Smooth muscle cell (in vitro differentiated cells): ENCODE measurements around the gene IL15RA. TPM values are rescaled to one million over a fixed set of nuclear protein-coding genes. Genes with fewer than 3 reads are reported as not detected.

ENCODE experiments used
- DNase-seq: peaks from one replicate; lab custom pipeline; 2025; ENCODE audit not compliant: unreplicated experiment; lab: John Stamatoyannopoulos, UW
- H2AFZ ChIP-seq: fragments of 200-600 bp; sonication (generic); 2 replicates; pipeline ENCODE4 v1.6.0; 2016; ENCODE audit warnings: antibody characterized with exemption, low read depth, mild to moderate bottlenecking
- H3F3A ChIP-seq: fragments of 200-600 bp; sonication (generic); 2 replicates; pipeline ENCODE4 v1.6.0; 2017; ENCODE audit warnings: antibody characterized with exemption, low read depth
- H3K27ac ChIP-seq: fragments of 200-600 bp; sonication (generic); 2 replicates; pipeline ENCODE4 v1.5.1; 2016; ENCODE audit warnings: low read depth, mild to moderate bottlenecking
- H3K27me3 ChIP-seq: fragments of 200-600 bp; sonication (generic); 2 replicates; pipeline ENCODE4 v1.6.1; 2016; ENCODE audit warnings: low read depth, mild to moderate bottlenecking
- H3K36me3 ChIP-seq: fragments of 200-600 bp; sonication (generic); 2 replicates; pipeline ENCODE4 v1.5.1; 2016; ENCODE audit warnings: low read depth
- H3K4me1 ChIP-seq: fragments of 200-600 bp; sonication (generic); 2 replicates; pipeline ENCODE4 v1.5.1; 2016; ENCODE audit warnings: low read depth
- H3K4me2 ChIP-seq: fragments of 200-600 bp; sonication (generic); 2 replicates; pipeline ENCODE4 v1.6.0; 2016; ENCODE audit warnings: mild to moderate bottlenecking
- H3K4me3 ChIP-seq: fragments of 200-600 bp; sonication (generic); 2 replicates; pipeline ENCODE4 v1.5.1; 2016; ENCODE audit warnings: mild to moderate bottlenecking
- H3K79me2 ChIP-seq: fragments of 200-600 bp; sonication (generic); 2 replicates; pipeline ENCODE4 v1.6.0; 2016; ENCODE audit warnings: low read depth, mild to moderate bottlenecking
- H3K9ac ChIP-seq: fragments of 200-600 bp; sonication (generic); 2 replicates; pipeline ENCODE4 v1.6.0; 2016; ENCODE audit warnings: low read depth
- H3K9me3 ChIP-seq: fragments of 200-600 bp; sonication (generic); replicated peaks from 2 replicates; pipeline ENCODE4 v1.5.1; 2016; ENCODE audit warnings: low read depth
- H4K20me1 ChIP-seq: fragments of 200-600 bp; sonication (generic); 2 replicates; pipeline ENCODE4 v1.6.0; 2016; ENCODE audit warnings: low read depth
- WGBS: methylation state at CpG from one replicate; pipeline ENCODE4 v1.1.7; 2016; ENCODE audit warnings: low lambda C conversion rate; 5-methylcytosine and 5-hydroxymethylcytosine counted together
- polyA plus RNA-seq: library from polyadenylated mRNA; unstranded; fragments of >200 nt; fragmentation: Nextera tagmentation; extraction: Ambion mirVana; gene quantifications from 2 replicates; pipeline ENCODE4 v1.2.1, GENCODE V29; 2016
- total RNA-seq: library from RNA; depleted of rRNA; stranded (reverse); fragments of >200 nt; gene quantifications from 2 replicates; pipeline ENCODE4 v1.2.3, GENCODE V29; 2014
- TF ChIP-seq, protein P1 (sequence below): fragments of 200-600 bp; sonication (generic); IDR thresholded peaks from 2 replicates; pipeline ENCODE4 v1.5.1; 2017; ENCODE audit warnings: borderline replicate concordance, mild to moderate bottlenecking, antibody characterized with exemption; ENCODE audit not compliant: insufficient read depth, poor library complexity, severe bottlenecking

IL15RA gene
- total and polyA plus RNA-seq, 2 experiments from 2014 or later: 0.23 to 0.54 TPM

- Histone ChIP-seq H3K9ac (no peak overlapping the region), H4K20me1 (no peaks in the 10 kb centered on the region), H3K36me3 (peaks cover 4% of the 10 kb centered on the region), H3K27me3 (no peaks in the 10 kb centered on the region), H3K79me2 (no peaks in the 10 kb centered on the region), H2AFZ (no peak overlapping the region), H3K9me3 (no peaks in the 10 kb centered on the region), H3K4me2 (no peak overlapping the region), H3F3A (peaks cover 3% of the 10 kb centered on the region), H3K27ac (no peak overlapping the region), H3K4me1 (no peaks in the 10 kb centered on the region), H3K4me3 (no peak overlapping the region)
- WGBS: 94% methylated on average over 13 of the region's 13 CpGs
- TF ChIP-seq, protein P1, sequence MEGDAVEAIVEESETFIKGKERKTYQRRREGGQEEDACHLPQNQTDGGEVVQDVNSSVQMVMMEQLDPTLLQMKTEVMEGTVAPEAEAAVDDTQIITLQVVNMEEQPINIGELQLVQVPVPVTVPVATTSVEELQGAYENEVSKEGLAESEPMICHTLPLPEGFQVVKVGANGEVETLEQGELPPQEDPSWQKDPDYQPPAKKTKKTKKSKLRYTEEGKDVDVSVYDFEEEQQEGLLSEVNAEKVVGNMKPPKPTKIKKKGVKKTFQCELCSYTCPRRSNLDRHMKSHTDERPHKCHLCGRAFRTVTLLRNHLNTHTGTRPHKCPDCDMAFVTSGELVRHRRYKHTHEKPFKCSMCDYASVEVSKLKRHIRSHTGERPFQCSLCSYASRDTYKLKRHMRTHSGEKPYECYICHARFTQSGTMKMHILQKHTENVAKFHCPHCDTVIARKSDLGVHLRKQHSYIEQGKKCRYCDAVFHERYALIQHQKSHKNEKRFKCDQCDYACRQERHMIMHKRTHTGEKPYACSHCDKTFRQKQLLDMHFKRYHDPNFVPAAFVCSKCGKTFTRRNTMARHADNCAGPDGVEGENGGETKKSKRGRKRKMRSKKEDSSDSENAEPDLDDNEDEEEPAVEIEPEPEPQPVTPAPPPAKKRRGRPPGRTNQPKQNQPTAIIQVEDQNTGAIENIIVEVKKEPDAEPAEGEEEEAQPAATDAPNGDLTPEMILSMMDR: no peak
- DNase-seq: no peak
Measured at GRCh38 chr10:5942001-5942400, 35.3 kb downstream of the IL15RA start.

- Histone ChIP-seq H3K27ac (no peak overlapping the region), H3K9me3 (no peaks in the 10 kb centered on the region), H3K4me3 (no peak overlapping the region), H3K4me2 (no peak overlapping the region), H3K9ac (no peak overlapping the region), H2AFZ (no peak overlapping the region), H3K4me1 (no peaks in the 10 kb centered on the region), H3F3A (peaks cover 3% of the 10 kb centered on the region), H3K79me2 (no peaks in the 10 kb centered on the region), H3K27me3 (no peaks in the 10 kb centered on the region), H3K36me3 (peaks cover 4% of the 10 kb centered on the region), H4K20me1 (no peaks in the 10 kb centered on the region)
- TF ChIP-seq, protein P1: no peak
- WGBS: 82% methylated on average over 7 of the region's 7 CpGs
- DNase-seq: no peak
Measured at GRCh38 chr10:5941579-5941978, 35.8 kb downstream of the IL15RA start.

DNA sequence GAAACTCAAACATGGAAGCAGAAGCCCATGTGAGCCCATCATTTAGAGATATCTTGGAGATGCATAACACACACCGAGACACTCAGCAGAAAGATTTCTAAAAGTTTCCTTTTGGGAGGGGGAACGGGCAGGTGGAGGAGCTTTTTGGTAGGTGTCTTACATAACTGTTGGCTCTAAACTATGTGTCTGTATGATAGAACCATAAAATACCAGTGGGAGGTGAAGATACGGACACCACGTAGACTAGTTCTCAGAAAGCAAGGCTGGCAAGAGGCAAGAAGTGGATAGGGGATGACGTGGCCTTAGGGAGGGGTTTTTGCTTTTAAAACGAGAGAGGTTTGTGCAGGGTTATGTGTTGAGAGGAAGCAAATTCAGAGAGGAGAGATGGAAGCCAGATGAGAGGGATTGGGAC, 36.5 kb downstream of the IL15RA start:
- H3K9ac ChIP-seq: no peak overlapping the region
- 83% methylated on average over 6 of the region's 6 CpGs for WGBS
- H3K9me3 ChIP-seq: no peaks in the 10 kb centered on the region
- H3K79me2 ChIP-seq: no peaks in the 10 kb centered on the region
- H2AFZ ChIP-seq: no peak overlapping the region
- TF ChIP-seq, protein P1: no peak
- H3K27ac ChIP-seq: no peak overlapping the region
- H3K27me3 ChIP-seq: no peaks in the 10 kb centered on the region
- no peak for DNase-seq
- peaks cover 4% of the 10 kb centered on the region for H3K36me3 ChIP-seq
- no peaks in the 10 kb centered on the region for H4K20me1 ChIP-seq
- no peak overlapping the region for H3K4me3 ChIP-seq
- H3F3A ChIP-seq: peaks cover 3% of the 10 kb centered on the region
- no peaks in the 10 kb centered on the region for H3K4me1 ChIP-seq
- no peak overlapping the region for H3K4me2 ChIP-seq

DNA sequence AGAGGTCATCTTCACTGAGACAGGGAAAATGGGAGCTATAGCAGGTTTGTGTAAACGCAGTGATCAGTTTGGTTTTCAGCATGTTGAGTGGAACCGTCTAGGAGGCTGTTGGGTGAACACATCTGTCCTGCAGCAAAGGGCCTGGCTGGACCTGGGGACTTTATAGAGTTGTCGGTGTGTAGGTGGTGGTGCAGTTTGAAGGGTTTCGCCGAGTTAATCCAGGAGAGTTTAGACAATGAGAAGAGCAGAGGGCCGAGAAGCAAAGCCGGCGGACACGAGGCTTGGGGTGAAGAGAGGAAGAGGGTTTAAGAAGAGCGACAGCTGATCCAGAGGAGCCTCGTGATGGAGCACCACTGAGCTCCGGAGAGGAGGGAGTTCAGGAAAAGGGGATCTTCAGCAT, 39.1 kb downstream of the IL15RA start:
- no peak for DNase-seq
- Histone ChIP-seq H3K9ac (no peak overlapping the region), H2AFZ (no peak overlapping the region), H3K36me3 (peaks cover 4% of the 10 kb centered on the region), H4K20me1 (no peaks in the 10 kb centered on the region), H3K4me1 (no peaks in the 10 kb centered on the region), H3K27me3 (no peaks in the 10 kb centered on the region), H3F3A (no peaks in the 10 kb centered on the region), H3K4me2 (no peak overlapping the region), H3K27ac (no peak overlapping the region), H3K9me3 (no peaks in the 10 kb centered on the region), H3K79me2 (no peaks in the 10 kb centered on the region), H3K4me3 (no peak overlapping the region)
- 95% methylated on average over 12 of the region's 12 CpGs for WGBS
- TF ChIP-seq, protein P1: no peak
